Neural progenitor cell (in vitro differentiated cells): ENCODE results near the gene POGZ. TPM values are rescaled to one million over a fixed set of nuclear protein-coding genes. Genes with fewer than 3 reads are reported as not detected.

Experiments
- DNase-seq: peaks from one replicate; pipeline ENCODE4 v3.0.0-alpha.2; 2016; ENCODE audit warnings: low spot score
- H2AFZ ChIP-seq: fragments of 200-600 bp; sonication (generic); replicated peaks from 2 replicates; pipeline ENCODE4 v1.6.1; 2016; ENCODE audit warnings: antibody characterized with exemption
- H3F3A ChIP-seq: fragments of 200-600 bp; sonication (generic); 2 replicates; pipeline ENCODE4 v1.6.1; 2016; ENCODE audit warnings: antibody characterized with exemption, low read depth
- H3K27ac ChIP-seq: fragments of 200-600 bp; sonication (generic); 2 replicates; pipeline ENCODE4 v1.5.1; 2016; ENCODE audit warnings: mild to moderate bottlenecking
- H3K27me3 ChIP-seq: fragments of 200-600 bp; sonication (generic); 2 replicates; pipeline ENCODE4 v1.6.1; 2016; ENCODE audit warnings: mild to moderate bottlenecking, moderate library complexity
- H3K36me3 ChIP-seq: fragments of 200-600 bp; sonication (generic); 2 replicates; pipeline ENCODE4 v1.5.1; 2016
- H3K4me1 ChIP-seq: fragments of 200-600 bp; sonication (generic); 2 replicates; pipeline ENCODE4 v1.6.1; 2016; ENCODE audit warnings: mixed run types
- H3K4me2 ChIP-seq: fragments of 200-600 bp; sonication (generic); 2 replicates; pipeline ENCODE4 v1.6.1; 2016
- H3K4me3 ChIP-seq: fragments of 200-600 bp; sonication (generic); 2 replicates; pipeline ENCODE4 v1.5.1; 2016
- H3K79me2 ChIP-seq: fragments of 200-600 bp; sonication (generic); 2 replicates; pipeline ENCODE4 v1.6.1; 2016; ENCODE audit warnings: low read depth
- H3K9ac ChIP-seq: fragments of 200-600 bp; sonication (generic); 2 replicates; pipeline ENCODE4 v1.6.1; 2016
- H3K9me3 ChIP-seq: fragments of 200-600 bp; sonication (generic); 2 replicates; pipeline ENCODE4 v1.5.1; 2016; ENCODE audit warnings: low read depth
- H4K20me1 ChIP-seq: fragments of 200-600 bp; sonication (generic); 2 replicates; pipeline ENCODE4 v1.6.1; 2016; ENCODE audit warnings: low read depth
- H3K27ac Mint-ChIP-seq: 3 replicates; pipeline ENCODE4 v1.8.0; 2021; ENCODE audit warnings: mixed read lengths
- H3K27me3 Mint-ChIP-seq: 2 replicates; pipeline ENCODE4 v1.8.0; 2022; ENCODE audit warnings: low read depth, mild to moderate bottlenecking, inconsistent platforms, moderate library complexity, mixed read lengths; ENCODE audit not compliant: insufficient read depth
- H3K36me3 Mint-ChIP-seq: 3 replicates; pipeline ENCODE4 v1.8.0; 2021; ENCODE audit warnings: mixed read lengths
- H3K4me1 Mint-ChIP-seq: 3 replicates; pipeline ENCODE4 v1.8.0; 2021; ENCODE audit warnings: mixed read lengths
- H3K4me3 Mint-ChIP-seq: 3 replicates; pipeline ENCODE4 v1.8.0; 2021; ENCODE audit warnings: mild to moderate bottlenecking, moderate library complexity, mixed read lengths
- H3K9me3 Mint-ChIP-seq: 3 replicates; pipeline ENCODE4 v1.8.0; 2020; ENCODE audit warnings: mixed read lengths
- CTCF ChIP-seq: fragments of 200-600 bp; sonication (generic); IDR thresholded peaks from 2 replicates; pipeline ENCODE4 v1.5.1; 2017; ENCODE audit warnings: antibody characterized with exemption, mild to moderate bottlenecking
- EZH2 ChIP-seq: fragments of 200-600 bp; sonication (generic); IDR thresholded peaks from 2 replicates; pipeline ENCODE4 v1.6.1; 2017; ENCODE audit warnings: antibody characterized with exemption, mild to moderate bottlenecking, moderate library complexity
- EZH2phosphoT487 ChIP-seq: fragments of 200-600 bp; sonication (generic); IDR thresholded peaks from 2 replicates; pipeline ENCODE4 v1.6.1; 2017; ENCODE audit warnings: antibody characterized with exemption
- total RNA-seq: library from RNA; depleted of rRNA; stranded (reverse); fragments of >200 nt; gene quantifications from 2 replicates; pipeline ENCODE4 v1.2.3, GENCODE V29; 2015; ENCODE audit warnings: low replicate concordance

POGZ gene
- total RNA-seq, 1 donor from 2014 or later = 61.5 TPM

GRCh38 chr1:151369621-151370048 is 89.7 kb downstream of the POGZ start:
- Mint-ChIP-seq H3K4me1 (peaks cover 36% of the 10 kb centered on the region), H3K36me3 (peaks cover 12% of the 10 kb centered on the region), H3K9me3 (no peaks in the 10 kb centered on the region), H3K27me3 (peaks cover 2% of the 10 kb centered on the region), H3K27ac (no peak overlapping the region), H3K4me3 (no peak overlapping the region)
- no peak overlapping the region for H3K4me2 ChIP-seq
- H3K9ac ChIP-seq = no peak overlapping the region
- no peaks in the 10 kb centered on the region for H4K20me1 ChIP-seq
- no peak overlapping the region for H3K27ac ChIP-seq
- H2AFZ ChIP-seq = no peak overlapping the region
- H3K4me1 ChIP-seq = peaks cover 26% of the 10 kb centered on the region
- H3K79me2 ChIP-seq = no peaks in the 10 kb centered on the region
- H3K9me3 ChIP-seq = no peaks in the 10 kb centered on the region
- no peak overlapping the region for H3K4me3 ChIP-seq
- no peak for DNase-seq
- H3F3A ChIP-seq = no peaks in the 10 kb centered on the region
- H3K27me3 ChIP-seq = no peaks in the 10 kb centered on the region
- TF ChIP-seq EZH2 (no peak), EZH2phosphoT487 (no peak), CTCF (no peak)
- no peaks in the 10 kb centered on the region for H3K36me3 ChIP-seq

- Histone ChIP-seq H3K9ac (no peak overlapping the region), H3K4me2 (no peak overlapping the region), H3K36me3 (no peaks in the 10 kb centered on the region), H3K4me1 (peaks cover 26% of the 10 kb centered on the region), H4K20me1 (no peaks in the 10 kb centered on the region), H3K79me2 (no peaks in the 10 kb centered on the region), H3K27ac (no peak overlapping the region), H3K4me3 (no peak overlapping the region), H3F3A (no peaks in the 10 kb centered on the region), H3K9me3 (no peaks in the 10 kb centered on the region), H3K27me3 (no peaks in the 10 kb centered on the region), H2AFZ (no peak overlapping the region)
- no peak overlapping the region for H3K27ac Mint-ChIP-seq
- peaks cover 36% of the 10 kb centered on the region for H3K4me1 Mint-ChIP-seq
- TF ChIP-seq CTCF = no peak
- no peak for TF ChIP-seq EZH2
- TF ChIP-seq EZH2phosphoT487 = no peak
- peaks cover 14% of the 10 kb centered on the region for H3K36me3 Mint-ChIP-seq
- no peak overlapping the region for H3K4me3 Mint-ChIP-seq
- no peak for DNase-seq
- H3K27me3 Mint-ChIP-seq = peaks cover 2% of the 10 kb centered on the region
- no peaks in the 10 kb centered on the region for H3K9me3 Mint-ChIP-seq
Observed at GRCh38 chr1:151369302-151369610, 90.0 kb downstream of the POGZ start.

- no peak overlapping the region for H3K9ac ChIP-seq
- H3K27ac ChIP-seq = no peak overlapping the region
- peaks cover 24% of the 10 kb centered on the region for H3K4me1 ChIP-seq
- H3K4me2 ChIP-seq = no peak overlapping the region
- no peaks in the 10 kb centered on the region for H3K36me3 ChIP-seq
- H3K4me3 Mint-ChIP-seq = no peak overlapping the region
- no peak overlapping the region for H3K27ac Mint-ChIP-seq
- no peak for TF ChIP-seq CTCF
- TF ChIP-seq EZH2 = no peak
- TF ChIP-seq EZH2phosphoT487 = no peak
- peaks cover 2% of the 10 kb centered on the region for H3K27me3 Mint-ChIP-seq
- H3K9me3 Mint-ChIP-seq = peaks cover 2% of the 10 kb centered on the region
- no peak for DNase-seq
- no peaks in the 10 kb centered on the region for H3K79me2 ChIP-seq
- H3F3A ChIP-seq = no peaks in the 10 kb centered on the region
- no peak overlapping the region for H3K4me3 ChIP-seq
- H3K36me3 Mint-ChIP-seq = peaks cover 20% of the 10 kb centered on the region
- H3K4me1 Mint-ChIP-seq = peaks cover 31% of the 10 kb centered on the region
- H4K20me1 ChIP-seq = no peaks in the 10 kb centered on the region
- no peak overlapping the region for H2AFZ ChIP-seq
- no peaks in the 10 kb centered on the region for H3K27me3 ChIP-seq
- no peaks in the 10 kb centered on the region for H3K9me3 ChIP-seq
Observed at GRCh38 chr1:151368393-151369301, 90.6 kb downstream of the POGZ start.
